Stimulated activated CD4-positive, alpha-beta T cell treated with anti-CD3 and anti-CD28 coated beads, Interleukin-1b, Interleukin-23, amount 100 ng/mL, for 24 hours (primary cell): ENCODE results near the gene FOXK1.
A peak's percentile ranks its signal among the peaks of the same experiment; 100 is the strongest.
"Not testable (repeated sequence)": the region's sequence is repeated elsewhere in the genome, so short reads cannot be mapped to it uniquely, and the experiment has no call there.

Experiments used
- DNase-seq, 4 experiments: peaks; one replicate each; pipeline ENCODE4 v3.0.0-alpha.2; 2020; ENCODE audit warnings: low read depth in 4 of 4, low spot score in 1 of 4

The FOXK1 gene

GRCh38 chr7:4783292-4783652 is 101.2 kb downstream of the FOXK1 start:
- no peak for DNase-seq

- DNase-seq: no peak
Observed at GRCh38 chr7:4783762-4784351, 101.8 kb downstream of the FOXK1 start.

- DNase-seq: no peak
Observed at GRCh38 chr7:4784799-4785198, 102.7 kb downstream of the FOXK1 start.

GRCh38 chr7:4785371-4785770 is 103.3 kb downstream of the FOXK1 start:
- no peak for DNase-seq

- DNase-seq: no peak
Observed at GRCh38 chr7:4786015-4786414, 103.9 kb downstream of the FOXK1 start.

- DNase-seq: no peak
Observed at GRCh38 chr7:4787541-4787940, 105.4 kb downstream of the FOXK1 start.

- no peak for DNase-seq
Observed at GRCh38 chr7:4787947-4788626, 106.0 kb downstream of the FOXK1 start.

GRCh38 chr7:4788627-4789189 is 106.6 kb downstream of the FOXK1 start:
- DNase-seq: no peak

- no peak for DNase-seq
Observed at GRCh38 chr7:4789194-4790077, 107.3 kb downstream of the FOXK1 start.

GRCh38 chr7:4790078-4790465 is 108.0 kb downstream of the FOXK1 start:
- no peak for DNase-seq

- DNase-seq: no peak
Observed at GRCh38 chr7:4790516-4790991, 108.5 kb downstream of the FOXK1 start.

- DNase-seq: no peak
Observed at GRCh38 chr7:4791101-4791737, 109.1 kb downstream of the FOXK1 start.

GRCh38 chr7:4791738-4792536 is 109.8 kb downstream of the FOXK1 start:
- DNase-seq: peak; percentile 59 to 74 (median 70)

GRCh38 chr7:4792537-4793126 is 110.5 kb downstream of the FOXK1 start:
- DNase-seq: no peak

GRCh38 chr7:4793385-4793993 is 111.4 kb downstream of the FOXK1 start:
- not testable (repeated sequence) for DNase-seq

- not testable (repeated sequence) for DNase-seq
Observed at GRCh38 chr7:4794171-4794570, 112.1 kb downstream of the FOXK1 start.

GRCh38 chr7:4794591-4795350 is 112.7 kb downstream of the FOXK1 start:
- DNase-seq: no peak

- DNase-seq: no peak
Observed at GRCh38 chr7:4796453-4796852, 114.4 kb downstream of the FOXK1 start.
